Myometrial cell (primary cell): Measurements from ENCODE around the gene METAP1D. TPM values are rescaled to one million over a fixed set of nuclear protein-coding genes. Genes with fewer than 3 reads are reported as not detected.

Source experiments
- total RNA-seq: library from RNA; depleted of rRNA; stranded (reverse); fragments of >200 nt; gene quantifications from 2 replicates; pipeline ENCODE4 v1.2.3, GENCODE V29; 2015

METAP1D gene
- total RNA-seq, result 6.9 and 9.8 TPM in 2 replicates

DNA sequence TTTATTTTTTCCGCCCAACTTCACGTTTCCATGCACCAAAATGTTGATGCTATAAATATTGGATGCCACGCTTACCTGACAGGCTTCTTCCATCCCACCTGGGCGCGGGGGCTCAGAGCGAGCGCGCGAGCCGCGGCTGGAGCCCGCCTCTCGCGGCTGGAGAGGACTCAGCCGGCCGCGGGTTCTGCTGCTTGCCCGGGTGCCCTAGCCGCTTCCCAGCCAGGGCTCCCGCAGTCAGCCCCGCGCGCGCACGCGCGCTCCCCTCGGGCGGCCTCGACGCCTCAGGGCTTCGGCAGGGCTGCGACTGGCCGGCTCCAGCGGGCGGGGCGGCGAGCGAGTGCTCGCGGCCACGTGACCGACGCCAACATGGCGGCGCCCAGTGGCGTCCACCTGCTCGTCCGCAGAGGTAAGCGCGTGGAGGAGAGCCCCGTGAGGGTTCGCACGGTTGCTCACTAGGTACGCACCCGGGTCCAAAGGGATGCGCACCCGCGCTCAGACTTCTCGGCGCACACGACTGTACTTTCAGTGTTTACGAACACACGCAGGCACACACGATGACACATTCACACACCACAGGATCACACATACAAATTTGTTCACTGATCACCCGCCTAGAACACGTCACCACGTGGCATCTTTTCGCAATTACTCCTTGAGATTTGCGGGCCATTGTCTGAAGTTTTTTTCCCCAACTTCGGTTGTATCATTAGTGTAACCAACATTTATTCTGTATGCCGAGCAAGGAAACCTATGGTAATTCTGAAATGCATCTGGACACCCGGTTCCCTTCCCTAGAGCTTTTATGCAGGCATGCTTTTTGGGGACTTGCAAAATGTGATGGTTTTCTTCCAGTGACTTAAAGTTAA, at the start of gene METAP1D:
Gene METAP1D (plus strand): TSS at position 350 of the 866 bp plus-strand sequence. CDS start 17 bp downstream, at position 367.

DNA sequence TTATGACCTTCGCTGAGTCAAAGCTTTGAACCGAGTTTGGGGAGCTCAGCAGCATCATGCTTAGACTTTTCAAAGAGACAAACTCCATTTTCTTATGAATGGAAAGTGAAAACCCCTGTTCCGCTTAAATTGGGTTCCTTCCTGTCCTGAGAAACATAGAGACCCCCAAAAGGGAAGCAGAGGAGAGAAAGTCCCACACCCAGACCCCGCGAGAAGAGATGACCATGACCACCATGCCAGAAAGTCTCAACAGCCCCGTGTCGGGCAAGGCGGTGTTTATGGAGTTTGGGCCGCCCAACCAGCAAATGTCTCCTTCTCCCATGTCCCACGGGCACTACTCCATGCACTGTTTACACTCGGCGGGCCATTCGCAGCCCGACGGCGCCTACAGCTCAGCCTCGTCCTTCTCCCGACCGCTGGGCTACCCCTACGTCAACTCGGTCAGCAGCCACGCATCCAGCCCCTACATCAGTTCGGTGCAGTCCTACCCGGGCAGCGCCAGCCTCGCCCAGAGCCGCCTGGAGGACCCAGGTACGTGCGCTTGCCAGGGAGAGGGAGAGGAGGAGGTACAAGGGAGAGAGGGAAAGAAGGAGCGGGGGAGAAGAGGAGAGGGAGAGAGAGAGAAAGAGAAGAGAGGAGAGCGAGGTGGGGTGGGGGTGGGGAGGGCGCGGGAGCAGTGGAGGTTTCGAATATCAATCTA, 85.9 kb downstream of the METAP1D start, which contains the start of gene DLX1:
Gene DLX1 (plus strand): TSS at position 48 of the 700 bp plus-strand sequence. CDS start 171 bp downstream, at position 219.

DNA sequence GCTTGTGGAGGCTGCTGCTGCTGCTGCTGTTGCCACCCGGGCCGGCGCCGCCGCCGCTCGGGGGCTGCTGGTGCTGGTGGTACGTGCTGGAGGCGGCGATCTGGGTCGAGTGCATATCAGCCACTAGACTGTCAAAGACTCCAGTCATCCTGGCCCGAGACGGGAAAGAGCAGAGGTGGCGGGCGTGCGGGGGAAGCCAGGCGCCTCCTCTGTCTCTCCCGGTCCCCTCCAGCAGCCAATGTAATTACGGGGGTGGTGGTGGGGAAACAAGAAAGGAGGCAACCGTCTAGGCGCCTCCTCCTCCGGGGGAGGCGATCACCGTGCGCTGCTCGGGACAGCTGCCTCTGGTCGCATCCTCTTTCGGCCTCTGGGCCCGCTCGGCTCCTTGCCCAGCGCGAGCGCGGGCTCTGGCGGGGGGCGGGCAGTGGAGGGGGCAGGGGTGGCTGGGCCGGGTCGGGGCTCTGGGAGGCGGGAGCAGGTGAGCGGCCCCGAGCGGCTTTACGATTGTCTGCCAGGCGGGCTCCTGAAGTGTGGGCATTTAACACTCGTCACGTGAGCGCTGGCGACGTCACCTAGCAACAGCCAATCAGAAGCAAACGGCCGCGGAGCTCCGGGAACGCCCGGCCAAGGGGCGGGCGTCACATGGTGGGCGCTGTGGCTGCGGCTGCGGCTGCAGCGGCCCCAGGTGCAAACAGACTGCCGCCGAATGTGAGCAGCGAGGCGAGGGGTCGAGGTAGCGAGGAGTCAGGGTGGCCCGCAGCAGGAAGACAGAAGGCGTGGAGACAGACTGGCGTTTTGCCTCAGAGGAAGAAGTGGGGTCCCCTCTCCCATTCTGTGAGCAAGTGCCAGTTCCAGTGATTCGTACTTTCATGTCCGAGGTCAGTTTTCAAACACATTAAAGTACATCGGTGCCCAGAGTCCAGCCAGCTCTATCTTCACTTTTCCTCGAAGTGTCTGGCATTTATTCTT, 102.9 kb downstream of the METAP1D start, which contains the start of gene DLX2:
Gene DLX2 (minus strand): TSS at position 510 of the 969 bp plus-strand sequence. CDS start 362 bp downstream, at position 148.

Other genes starting within 250 kb of the METAP1D start
- gene SLC25A12, start 105.7 kb upstream of the METAP1D start, total RNA-seq, result 10.7 and 14.2 TPM in 2 replicates
- gene HAT1, start 77.5 kb upstream of the METAP1D start, total RNA-seq, result 34.0 and 56.2 TPM in 2 replicates
- not detected in 2 replicates for gene DLX1, start 85.6 kb downstream of the METAP1D start, total RNA-seq
- gene DLX2, start 102.9 kb downstream of the METAP1D start, total RNA-seq, result not detected in 2 replicates